Activated T-helper 1 cell treated with Interleukin-2 at 50 U/mL for 16 hours (primary cell): ENCODE measurements around the gene IFRD2.
A peak's percentile ranks its signal among the peaks of the same experiment; 100 is the strongest.
"Not testable (repeated sequence)": the region's sequence is repeated elsewhere in the genome, so short reads cannot be mapped to it uniquely, and the experiment has no call there.

ENCODE experiments used
- DNase-seq: peaks from one replicate; pipeline ENCODE4 v3.0.0-alpha.2; 2020; ENCODE audit warnings: low read depth

IFRD2 gene

DNA sequence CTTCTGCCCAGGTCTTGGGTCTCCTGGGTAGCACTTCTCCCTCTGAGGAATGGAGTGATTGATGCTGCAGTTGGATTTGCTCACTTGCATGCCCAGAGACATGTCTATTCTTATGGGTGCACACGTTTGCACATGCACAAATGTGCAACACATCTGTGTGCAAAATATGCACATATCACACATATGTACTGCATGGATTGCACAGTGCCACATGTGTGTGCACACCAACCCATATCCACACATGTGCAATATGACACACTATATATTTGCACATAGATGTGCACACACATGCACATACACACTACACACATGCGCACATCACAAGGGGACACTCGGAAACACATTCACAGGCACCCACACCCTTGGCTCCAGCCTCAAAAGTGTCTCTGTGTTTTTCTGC is 24.0 kb downstream of the IFRD2 start:
- no peak for DNase-seq

DNA sequence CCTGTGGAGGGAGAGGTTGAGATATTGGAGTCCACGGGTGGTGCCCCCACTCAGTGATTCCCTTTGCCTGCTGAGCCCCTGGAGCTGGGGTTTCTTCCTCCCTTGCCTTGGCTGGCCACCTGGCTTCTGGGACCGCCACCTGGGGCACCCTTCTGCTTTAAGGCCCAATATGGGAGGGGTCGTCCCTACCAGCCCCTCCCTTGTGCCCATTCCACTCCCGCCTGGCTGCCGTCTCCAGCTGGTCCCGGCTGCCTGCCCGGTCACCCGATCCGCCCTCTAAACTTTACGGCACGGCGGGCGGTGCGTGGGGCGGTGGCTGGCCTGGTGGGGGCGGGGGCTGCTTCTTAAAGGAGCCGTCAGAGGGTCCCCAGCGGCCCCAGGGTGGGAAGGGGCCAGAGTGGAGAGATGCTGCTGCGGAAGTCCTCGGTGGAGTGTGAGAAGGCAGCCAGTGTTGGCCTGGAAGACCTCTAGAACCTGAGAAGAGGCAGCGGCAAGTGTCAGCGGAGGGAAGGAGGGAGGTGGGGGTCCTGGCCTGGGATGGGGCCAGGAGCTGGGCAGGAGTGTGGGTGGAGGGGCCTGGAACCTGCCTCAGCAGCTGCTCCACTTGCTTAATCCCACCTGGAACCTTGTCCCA is 24.8 kb downstream of the IFRD2 start:
- no peak for DNase-seq

DNA sequence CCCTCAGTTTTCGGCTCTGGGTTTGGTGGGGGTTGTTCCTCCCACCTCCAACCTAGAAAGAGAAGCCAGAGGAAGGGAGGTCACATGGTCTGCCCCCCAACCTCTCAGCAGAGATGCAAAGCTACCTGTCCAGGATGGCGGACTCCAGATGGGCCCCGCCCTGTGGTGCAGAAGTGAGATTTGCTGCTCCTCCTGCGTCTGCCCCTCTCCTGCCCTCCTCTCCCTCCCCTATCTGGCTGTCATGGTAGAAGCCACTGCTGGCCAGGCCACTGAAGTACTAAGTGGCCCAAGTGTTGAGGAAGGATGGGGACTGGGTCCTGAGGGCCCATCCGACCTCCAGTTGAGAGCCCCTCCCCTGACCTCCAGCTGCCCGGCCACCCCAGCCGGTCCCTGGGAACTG is 25.4 kb downstream of the IFRD2 start:
- DNase-seq: no peak

DNA sequence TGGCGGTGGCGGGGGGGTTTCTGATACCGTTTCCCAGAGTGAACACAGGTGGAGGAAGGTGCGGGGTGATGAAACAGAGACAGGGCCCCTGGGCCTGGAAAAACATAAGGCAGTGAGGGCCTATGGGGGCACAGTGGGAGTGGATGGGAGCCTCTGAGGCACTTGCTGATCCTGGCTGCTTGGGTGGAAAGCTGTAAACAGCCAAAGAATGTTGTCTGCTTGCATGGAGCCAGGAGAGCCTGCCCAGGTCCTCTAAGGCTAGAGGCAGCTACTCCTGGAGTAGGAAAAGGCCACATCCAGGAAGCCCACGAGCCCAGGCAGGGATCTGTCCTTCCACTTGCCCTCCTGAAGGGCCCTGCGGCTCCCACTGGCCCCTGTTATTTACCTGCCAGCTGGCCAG is 26.2 kb downstream of the IFRD2 start:
- no peak for DNase-seq

DNA sequence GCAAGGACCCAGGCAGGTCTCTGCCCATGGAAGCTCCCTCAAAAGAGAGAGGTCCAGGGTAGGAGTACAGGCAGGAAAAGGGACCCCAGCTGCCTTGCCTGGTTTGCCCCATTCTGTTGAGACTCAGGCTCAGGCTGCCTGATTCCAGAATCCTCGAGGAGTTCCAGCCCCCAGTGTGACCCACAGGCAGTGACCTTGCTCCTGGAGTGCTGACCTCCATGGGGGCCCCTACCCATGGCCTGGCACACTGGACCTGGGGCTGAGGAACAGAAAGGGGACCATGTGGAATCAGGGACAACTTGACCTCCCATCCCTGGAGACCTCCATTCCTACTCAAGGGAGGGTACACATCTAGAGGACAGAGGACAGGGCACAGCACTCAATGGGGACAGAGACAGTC is 26.7 kb downstream of the IFRD2 start:
- DNase-seq: no peak

DNA sequence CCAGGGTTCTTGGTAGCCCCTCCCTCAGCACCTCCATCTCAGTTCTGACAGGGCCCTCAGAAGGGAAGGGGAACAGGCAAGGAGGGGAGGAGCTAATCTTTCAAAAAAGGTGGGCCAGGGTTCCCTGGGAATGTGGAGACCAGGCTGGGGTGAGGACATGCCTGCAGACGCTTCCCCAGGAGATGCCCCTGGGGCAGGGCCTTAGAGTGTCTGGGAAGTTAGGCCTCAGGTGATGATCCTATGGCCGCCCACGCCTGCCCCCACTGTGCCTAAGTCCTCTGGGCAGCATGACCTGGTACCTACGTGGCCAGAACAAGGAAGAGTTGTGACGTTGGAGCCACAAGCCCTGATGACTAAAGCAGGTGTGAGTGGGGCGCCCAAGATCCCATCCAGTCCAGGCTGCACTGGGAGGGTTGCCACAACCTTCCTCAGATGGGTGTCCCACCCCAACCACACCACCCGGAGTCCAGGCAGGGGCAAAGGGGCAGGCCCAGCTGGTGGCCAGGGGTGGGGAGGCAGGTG is 27.2 kb downstream of the IFRD2 start:
- no peak for DNase-seq

DNA sequence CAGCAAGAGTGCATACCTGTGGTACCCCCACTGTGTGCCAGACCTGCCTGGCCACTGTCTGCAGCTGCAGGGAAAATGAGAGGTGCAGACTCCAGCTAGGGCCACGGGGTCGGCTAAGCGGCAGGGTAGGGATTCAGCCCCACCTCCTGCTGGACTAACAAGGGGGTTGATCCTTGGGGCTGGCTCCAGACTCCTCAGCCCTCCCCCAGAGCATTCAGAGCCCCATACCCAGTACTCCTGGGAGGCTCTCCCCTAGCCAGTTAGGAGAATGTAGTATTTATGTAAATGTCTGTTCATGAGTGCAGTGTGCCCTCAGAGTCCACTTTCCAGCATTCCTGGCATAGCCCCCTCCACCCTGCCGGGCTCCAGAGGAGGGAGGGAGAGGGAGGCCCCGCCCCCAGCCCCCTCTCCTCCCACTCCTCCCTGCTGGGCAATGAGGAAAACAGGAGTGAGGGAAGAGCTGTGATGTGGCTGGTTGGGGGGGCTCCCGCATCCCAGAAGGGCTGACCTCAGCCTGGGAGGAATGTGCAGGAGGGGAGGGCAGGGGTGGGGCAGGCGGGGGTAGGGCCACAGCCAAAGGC is 27.8 kb downstream of the IFRD2 start:
- DNase-seq: no peak

DNA sequence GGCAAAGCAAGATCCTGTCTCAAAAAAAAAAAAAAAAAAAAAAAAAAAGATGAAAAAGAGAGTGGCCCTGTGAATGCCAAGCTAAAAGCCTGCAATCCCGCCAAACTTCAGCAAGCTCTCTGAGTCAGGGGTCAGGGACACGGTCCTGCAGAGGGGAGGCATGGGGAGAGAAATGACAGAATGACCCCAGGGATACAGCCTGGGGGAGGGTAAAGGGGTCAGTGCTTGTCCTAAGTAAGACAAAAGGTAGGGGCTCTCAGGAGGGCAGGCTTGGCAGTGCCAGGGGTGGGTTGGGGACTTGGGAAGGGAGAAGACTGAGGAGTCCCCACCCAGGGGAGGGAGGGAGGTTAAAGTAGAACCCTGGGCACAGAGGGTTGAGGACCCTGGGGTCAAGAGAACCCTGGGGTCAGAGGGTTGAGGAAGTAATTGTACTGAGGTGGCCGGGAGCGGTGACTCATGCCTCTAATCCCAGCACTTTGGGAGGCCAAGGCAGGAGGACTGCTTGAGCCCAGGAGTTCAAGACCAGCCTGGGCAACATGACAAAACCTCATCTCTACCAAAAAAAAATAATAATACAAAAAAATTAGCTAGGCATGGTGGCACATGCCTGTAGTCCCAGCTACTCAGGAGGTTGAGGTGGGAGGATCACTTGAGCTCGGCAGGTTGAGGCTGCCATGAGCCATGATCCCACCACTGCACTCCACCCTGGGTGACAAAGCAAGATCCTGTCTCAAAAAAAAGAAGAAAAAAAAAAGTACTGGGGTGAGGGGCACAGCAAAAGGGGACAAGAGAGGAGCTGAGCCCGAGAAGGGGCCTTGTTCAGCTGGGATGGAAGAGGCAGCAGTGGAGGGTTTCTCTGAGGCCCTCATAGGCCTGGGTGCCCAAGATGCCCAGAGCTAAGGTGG is 28.5 kb downstream of the IFRD2 start:
- no peak for DNase-seq

DNA sequence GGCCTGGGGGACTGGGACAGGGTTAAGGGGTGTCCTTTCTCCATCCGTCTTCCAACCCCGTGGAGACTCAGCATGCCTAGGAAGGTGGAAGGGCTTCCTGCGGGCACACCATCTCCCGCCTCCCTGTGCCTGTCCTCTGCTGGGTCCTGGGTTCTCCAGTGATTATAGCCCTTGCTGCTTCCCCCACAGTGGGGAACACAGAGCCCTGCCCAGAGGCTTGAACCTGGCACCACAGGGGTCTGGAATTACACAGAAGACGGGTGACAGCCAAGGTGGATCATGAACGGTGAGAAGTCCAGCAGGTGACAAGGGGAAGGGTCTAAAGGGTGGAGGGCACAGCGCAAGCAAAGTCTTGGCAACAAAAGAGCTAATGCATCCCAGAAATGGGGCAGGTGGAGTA is 29.5 kb downstream of the IFRD2 start:
- no peak for DNase-seq

DNA sequence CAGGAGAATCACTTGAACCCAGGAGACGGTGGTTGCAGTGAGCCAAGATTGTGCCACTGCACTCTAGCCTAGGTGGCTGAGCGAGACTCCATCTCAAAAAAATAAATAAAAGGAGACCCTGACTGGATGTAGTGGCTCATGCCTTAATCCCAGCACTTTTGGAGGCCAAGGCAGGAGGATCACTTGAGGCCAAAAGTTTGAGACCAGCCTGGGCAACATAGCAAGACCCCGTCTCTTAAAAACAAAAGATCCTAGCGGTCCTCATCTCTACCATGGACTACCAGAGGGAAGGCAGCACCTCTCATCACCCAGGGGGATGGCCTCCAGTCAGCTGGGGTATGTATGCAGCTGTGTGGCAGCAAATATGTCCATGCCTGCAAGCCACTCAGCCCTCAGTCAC is 30.0 kb downstream of the IFRD2 start:
- not testable (repeated sequence) for DNase-seq

DNA sequence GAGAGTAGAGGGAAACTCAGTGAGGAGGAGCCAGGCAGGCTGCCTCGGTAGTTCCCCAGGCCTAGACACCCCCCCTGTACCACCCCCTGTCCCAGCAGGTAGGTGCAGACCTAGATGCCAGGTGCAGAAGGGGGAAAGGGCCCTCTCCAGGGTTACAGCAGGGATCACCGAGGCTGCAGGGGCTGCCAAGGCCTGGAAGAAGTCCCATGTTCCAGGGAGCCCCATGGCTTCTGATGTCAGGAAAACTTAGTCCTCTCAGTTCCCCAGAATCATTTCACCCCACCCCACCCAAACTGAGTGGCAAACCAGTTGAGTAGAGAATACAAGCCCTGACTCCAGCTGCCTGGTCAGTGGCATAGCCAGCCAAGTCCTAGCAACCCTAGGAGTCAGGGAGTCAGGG is 30.7 kb downstream of the IFRD2 start:
- DNase-seq: no peak

DNA sequence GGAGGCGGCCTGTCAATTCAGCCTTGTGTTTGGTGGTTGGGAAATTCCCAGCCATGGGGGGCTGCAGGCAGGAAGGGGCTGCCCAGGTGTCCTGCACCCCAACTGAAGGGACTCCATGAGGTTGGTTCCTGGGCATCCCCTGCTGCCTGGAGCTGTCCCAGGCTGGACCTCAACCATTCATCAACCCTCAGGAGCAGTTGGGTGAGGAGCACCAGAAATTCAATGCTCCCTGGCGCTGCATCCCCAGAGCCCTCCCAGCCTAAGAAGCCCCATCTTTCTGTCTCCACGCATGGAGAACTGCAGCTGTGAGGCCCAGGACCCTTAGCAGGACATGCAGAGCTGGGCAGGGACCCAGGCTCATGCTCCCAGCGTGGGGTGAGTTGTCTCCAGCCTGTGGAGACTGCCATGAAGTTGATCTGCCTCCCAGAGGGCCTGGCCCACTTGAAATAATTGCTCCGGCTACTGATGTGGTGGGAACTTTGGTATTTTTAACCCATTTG is 31.2 kb downstream of the IFRD2 start:
- no peak for DNase-seq

DNA sequence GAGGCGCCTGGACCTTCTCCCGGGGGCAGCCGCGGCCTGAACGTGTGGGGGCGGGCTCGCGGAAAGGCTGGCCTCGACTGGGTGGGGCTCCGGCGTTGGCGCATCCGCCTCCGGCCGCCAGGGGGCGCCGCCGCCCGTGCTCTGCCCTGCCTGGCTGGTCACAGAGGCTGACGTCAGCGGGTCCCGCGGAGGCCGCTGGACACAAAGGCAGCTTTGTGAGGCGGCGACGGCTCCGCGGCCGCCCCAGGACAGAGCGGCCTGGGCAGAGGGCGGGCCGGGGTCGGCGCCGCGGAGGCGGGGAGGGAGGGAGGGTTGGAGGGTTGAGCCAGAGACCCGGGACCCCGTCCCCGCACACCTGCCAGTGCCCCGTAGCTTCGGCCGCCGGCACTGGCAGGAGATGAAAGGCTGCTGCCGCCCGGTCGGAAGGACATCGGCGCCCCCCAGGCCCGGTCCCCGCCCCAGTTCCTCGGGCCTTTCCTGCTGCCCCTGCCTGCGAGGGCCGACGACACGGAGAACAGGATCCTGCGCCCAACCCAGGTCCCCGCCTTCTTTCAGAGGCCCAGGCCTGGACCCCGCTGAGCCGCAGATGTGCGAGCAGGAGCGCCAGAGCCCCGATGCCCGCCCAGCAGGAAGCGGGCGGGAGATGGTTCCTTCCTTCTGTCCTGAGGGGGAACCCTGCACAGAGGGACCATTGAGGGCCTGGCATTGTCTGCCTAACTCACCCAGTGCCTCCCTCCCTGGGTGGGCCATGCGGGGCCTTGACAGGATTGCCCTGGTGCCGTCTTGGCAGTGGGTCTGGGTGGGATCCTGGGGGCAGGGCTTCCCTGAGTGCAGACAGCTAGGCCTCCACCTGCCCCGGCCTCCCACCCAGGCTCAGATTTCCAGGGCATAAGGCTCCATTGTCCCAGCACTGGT is 31.9 kb downstream of the IFRD2 start:
- peak; percentile 74 for DNase-seq

DNA sequence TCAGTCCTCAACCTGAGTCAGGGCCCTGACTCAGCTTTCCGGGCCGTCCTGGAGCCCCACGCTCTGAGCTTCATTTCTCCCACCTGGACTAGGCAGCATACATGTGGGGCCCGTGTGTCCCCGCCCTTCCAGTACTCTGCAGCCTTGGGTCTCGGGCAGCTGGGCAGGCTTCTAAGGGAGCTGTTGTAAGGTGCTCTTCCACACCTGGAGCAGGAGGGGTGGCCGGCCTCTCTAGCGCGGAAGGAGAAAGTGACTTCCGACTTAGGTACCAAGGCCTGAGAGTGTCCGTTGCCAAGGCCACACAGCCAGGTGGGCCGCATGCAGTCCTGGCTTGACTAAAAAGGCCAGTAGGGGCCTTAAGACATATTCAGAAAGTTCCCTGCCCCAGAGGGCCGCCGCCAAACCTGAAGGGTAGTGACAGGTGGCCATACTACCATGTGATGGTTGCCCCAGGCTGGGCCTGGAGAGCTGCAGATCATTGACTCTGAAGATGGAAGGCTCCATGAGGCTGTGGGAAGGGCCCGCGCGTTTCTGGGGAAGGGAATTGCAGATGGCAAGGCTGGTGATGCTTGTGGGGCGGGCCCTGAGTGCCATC is 32.7 kb downstream of the IFRD2 start:
- no peak for DNase-seq

DNA sequence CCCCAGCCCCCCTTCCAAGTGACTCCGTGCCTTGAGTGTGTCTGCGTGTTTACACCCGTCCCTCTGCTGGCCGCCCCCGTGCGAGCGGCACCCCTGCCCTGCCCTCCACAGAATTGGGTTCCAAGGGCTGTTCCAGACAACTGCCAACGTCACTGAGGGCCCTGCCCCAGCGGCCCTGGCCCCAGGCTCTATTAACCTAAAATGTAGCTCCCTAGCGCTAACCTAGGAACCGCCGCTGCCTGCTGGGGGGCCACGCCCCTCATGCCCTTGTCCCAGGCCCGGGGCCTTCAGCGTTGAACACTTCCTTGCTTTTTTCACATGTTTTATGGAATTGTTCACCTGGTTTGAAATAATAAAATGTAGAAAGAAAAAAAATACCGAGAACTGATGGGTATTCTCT is 33.2 kb downstream of the IFRD2 start:
- DNase-seq: no peak

DNA sequence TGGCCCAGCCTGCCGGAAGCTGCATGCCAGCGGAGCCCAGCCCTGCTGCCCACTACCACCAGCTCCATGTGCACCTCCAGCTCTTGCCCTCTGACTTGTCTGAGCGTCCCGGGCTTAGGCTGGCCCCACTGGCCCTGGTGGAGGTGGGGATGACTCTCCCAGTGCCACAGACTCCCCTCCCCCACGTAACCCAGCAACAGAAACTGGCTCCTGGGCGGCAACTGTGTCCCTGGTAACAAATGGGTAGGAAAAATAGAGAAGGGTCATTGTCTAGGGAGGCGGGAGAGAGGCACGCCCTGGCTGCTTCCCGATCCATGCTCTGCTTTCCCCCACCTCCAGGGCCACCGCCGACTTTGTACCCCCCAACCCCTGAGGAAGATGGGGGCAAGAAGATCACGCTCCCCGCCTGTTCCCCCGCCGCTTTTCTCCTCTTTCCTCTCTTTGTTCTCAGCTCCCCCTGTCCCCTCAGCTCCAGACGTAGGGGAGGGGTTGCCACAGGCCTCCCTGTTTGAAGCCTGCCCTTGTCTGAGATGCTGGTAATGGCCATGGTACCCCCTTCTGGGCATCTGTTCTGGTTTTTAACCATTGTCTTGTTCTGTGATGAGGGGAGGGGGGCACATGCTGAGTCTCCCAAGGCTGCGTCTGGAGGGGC is 34.1 kb downstream of the IFRD2 start:
- DNase-seq: no peak

DNA sequence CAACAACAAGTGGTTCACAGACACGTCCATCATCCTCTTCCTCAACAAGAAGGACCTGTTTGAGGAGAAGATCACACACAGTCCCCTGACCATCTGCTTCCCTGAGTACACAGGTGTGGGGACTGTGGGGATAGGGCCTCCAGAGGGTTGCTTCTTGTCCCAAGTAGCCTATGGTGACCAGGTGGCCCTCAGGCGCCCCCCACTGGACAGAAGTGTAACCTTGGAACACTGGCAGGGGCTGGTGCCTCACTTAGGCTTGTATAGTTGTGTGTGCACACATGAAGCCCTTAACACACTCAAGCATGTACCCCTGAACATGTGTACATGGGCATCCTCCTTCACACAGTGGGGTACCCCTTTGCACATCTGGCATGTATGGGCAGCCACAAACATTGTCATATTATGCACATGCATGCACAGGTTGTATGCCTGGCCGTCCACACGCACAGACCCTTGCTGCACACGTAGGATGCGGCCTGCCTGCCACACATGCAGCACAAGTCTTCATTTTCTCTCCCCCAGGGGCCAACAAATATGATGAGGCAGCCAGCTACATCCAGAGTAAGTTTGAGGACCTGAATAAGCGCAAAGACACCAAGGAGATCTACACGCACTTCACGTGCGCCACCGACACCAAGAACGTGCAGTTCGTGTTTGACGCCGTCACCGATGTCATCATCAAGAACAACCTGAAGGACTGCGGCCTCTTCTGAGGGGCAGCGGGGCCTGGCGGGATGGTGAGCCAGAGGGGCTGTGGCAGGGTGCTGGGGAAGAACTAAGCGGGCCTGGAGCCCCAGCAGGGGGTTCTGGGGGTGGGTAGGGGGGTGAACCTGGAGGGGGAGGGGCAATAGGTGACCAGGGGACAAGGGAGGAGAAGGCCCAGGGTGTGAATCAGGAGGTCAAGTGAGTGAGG is 35.0 kb downstream of the IFRD2 start:
- no peak for DNase-seq

DNA sequence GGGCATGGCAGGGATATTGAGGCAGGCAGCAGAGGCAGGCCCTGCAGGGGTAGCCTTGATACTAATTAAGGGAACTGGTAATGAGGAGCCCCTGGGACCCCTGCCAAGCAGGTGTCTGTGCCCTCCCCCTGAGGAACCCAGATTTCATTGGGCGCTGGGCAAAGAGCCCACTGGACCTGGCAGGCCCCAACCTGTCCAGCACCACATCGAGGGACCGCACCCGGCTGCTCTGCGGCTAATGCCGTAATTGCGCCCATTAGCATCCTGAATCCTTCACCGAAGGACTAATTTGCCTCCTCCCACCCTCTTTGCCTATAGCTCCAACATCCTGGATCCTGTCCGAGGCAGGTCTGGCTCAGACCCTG is 37.0 kb downstream of the IFRD2 start:
- no peak for DNase-seq

DNA sequence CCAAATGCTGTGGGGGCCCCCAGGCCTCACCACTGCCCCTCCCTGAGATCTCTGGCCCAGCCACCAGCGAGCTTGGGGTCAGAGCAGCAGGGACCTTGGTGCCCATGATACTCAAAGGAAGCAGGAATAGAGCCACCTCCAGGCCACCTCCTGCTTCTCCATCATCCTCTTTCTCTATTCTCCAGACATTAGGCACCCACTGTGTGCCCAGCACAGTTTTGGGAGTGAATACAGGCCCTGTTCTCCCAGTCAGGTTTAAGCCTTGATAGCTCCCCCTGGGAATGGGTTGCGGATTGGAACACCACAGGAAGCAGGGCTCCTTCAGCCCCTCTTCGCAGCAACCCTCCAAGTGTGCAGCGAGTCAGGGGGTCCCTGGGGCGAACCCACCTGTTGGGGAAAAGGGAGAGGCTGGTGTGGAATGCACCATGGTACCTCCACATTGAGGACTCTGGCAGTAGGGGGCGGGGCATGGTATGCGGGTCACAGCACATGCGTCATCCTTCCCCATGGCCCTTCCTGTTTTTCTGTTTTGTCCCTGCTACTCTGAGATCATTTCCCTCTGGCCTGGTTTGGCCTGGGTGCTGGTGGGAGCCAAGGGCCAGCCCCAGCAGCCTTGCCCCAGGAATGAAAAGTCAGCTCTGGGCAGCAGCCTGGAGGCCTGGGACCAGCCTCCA is 37.5 kb downstream of the IFRD2 start:
- DNase-seq: no peak
